CD4-positive, alpha-beta T cell (primary cell): ENCODE results near the gene HOXD11. TPM values are rescaled to one million over a fixed set of nuclear protein-coding genes. Genes with fewer than 3 reads are reported as not detected.

Experiments
- ATAC-seq: fragments of 200-7000 bp; cut with Tn5 transposase; one replicate; pipeline ENCODE4 v1.10.0; 2022; ENCODE audit warnings: mild to moderate bottlenecking; ENCODE audit not compliant: poor library complexity
- CTCF ChIA-PET: fragments of 350-600 bp; sonication (Branson Sonifier 250); formaldehyde crosslinking; loops from one replicate; lab custom pipeline; 2021; ENCODE audit warnings: antibody characterized with exemption, inconsistent platforms; lab: Charles Lee
- POLR2A ChIA-PET: fragments of 350-600 bp; sonication (Branson Sonifier 250); formaldehyde crosslinking; loops from one replicate; lab custom pipeline; 2021; ENCODE audit warnings: antibody characterized with exemption, inconsistent platforms; lab: Charles Lee
- DNase-seq, 14 experiments: peaks; one replicate each; pipeline ENCODE4 v3.0.0-alpha.2; 2013 to 2020; ENCODE audit warnings: mixed read lengths in 2 of 14
- H3K27ac ChIP-seq, 2 donors: one replicate each; pipeline versions ENCODE4 v1.5.1 to v1.7.0; 2013; ENCODE audit warnings: low read length in 2 of 2, low read depth in 1 of 2, mild to moderate bottlenecking in 1 of 2
- H3K27me3 ChIP-seq, 2 experiments: 1 replicate in 1 of 2; 2 replicates in 1 of 2; pipeline versions ENCODE4 v1.6.1 to v1.7.0; 2013; ENCODE audit warnings: low read length in 2 of 2, control low read depth in 1 of 2, mild to moderate bottlenecking in 1 of 2, moderate library complexity in 1 of 2; ENCODE audit not compliant: insufficient read depth in 2 of 2, control insufficient read depth in 1 of 2
- H3K36me3 ChIP-seq: one replicate; pipeline ENCODE4 v1.6.1; 2013; ENCODE audit warnings: low read length, control low read depth; ENCODE audit not compliant: insufficient read depth
- H3K4me1 ChIP-seq: one replicate; pipeline ENCODE4 v1.6.1; 2013; ENCODE audit warnings: low read length, control low read depth; ENCODE audit not compliant: insufficient read depth
- H3K4me3 ChIP-seq: one replicate; pipeline ENCODE4 v1.5.1; 2013; ENCODE audit warnings: mild to moderate bottlenecking, low read length, moderate library complexity
- H3K9me3 ChIP-seq, 2 experiments: 1 replicate in 1 of 2; 2 replicates in 1 of 2; pipeline versions ENCODE4 v1.6.1 to v1.7.0; 2013; ENCODE audit warnings: low read length in 2 of 2, mild to moderate bottlenecking in 2 of 2, control low read depth in 1 of 2, moderate library complexity in 1 of 2; ENCODE audit not compliant: control insufficient read depth in 1 of 2, insufficient read depth in 1 of 2
- H3K27ac Mint-ChIP-seq: one replicate; pipeline ENCODE4 v1.8.0; 2020; ENCODE audit warnings: mixed read lengths
- H3K27me3 Mint-ChIP-seq: one replicate; pipeline ENCODE4 v1.8.0; 2021; ENCODE audit warnings: mixed read lengths
- H3K36me3 Mint-ChIP-seq: one replicate; pipeline ENCODE4 v1.8.0; 2021; ENCODE audit warnings: low read depth, mixed read lengths
- H3K4me1 Mint-ChIP-seq: one replicate; pipeline ENCODE4 v1.8.0; 2021; ENCODE audit warnings: low read depth, mixed read lengths
- H3K4me3 Mint-ChIP-seq: one replicate; pipeline ENCODE4 v1.8.0; 2020; ENCODE audit warnings: mild to moderate bottlenecking, mixed read lengths
- H3K9me3 Mint-ChIP-seq: one replicate; pipeline ENCODE4 v1.8.0; 2020; ENCODE audit warnings: mixed read lengths
- CTCF ChIP-seq: fragments of 200-600 bp; IDR thresholded peaks from one replicate; pipeline ENCODE4 v1.8.0; 2022; ENCODE audit warnings: antibody characterized with exemption, mild to moderate bottlenecking
- intact Hi-C, 2 experiments: fragments of 100-400 bp; cut with DNase I in 1 of 2; cut with micrococcal nuclease in 1 of 2; formaldehyde crosslinking; loops; one replicate each; pipeline versions ENCODE4 v1.15.1 to v1.9.0; 2023 to 2025; cut with DNase I, micrococcal nuclease
- total RNA-seq, 174 experiments: library from RNA in 2 of 174; stranded (reverse) in 2 of 174; gene quantifications; one replicate each; pipeline ENCODE4 v1.2.3 and lab custom pipeline; 2021 to 2026

Gene HOXD11
- total RNA-seq, 2 experiments from 2014 or later: not detected

GRCh38 chr2:176074919-176075425 is 32.1 kb upstream of the HOXD11 start:
- intact Hi-C loops: loop anchor here (5.0 kb wide), 2 partner anchors 37 to 1758 kb away; no protein-coding TSS in a partner anchor
- H3K36me3 Mint-ChIP-seq: peaks cover 14% of the 10 kb centered on the region
- ATAC-seq: no peak
- peaks cover 33 to 40% of the 10 kb centered on the region in 2 experiments for H3K9me3 ChIP-seq
- no peak overlapping the region for H3K4me3 ChIP-seq
- TF ChIP-seq CTCF: no peak
- ChIA-PET CTCF (no interaction called here), POLR2A (no interaction called here)
- H3K27ac ChIP-seq: no peak overlapping the region
- peaks cover 16% of the 10 kb centered on the region for H3K9me3 Mint-ChIP-seq
- H3K27me3 Mint-ChIP-seq: peaks cover 95% of the 10 kb centered on the region
- DNase-seq: no peak
- H3K4me1 ChIP-seq: peaks cover 15% of the 10 kb centered on the region
- no peaks in the 10 kb centered on the region for H3K36me3 ChIP-seq
- H3K4me3 Mint-ChIP-seq: no peak overlapping the region
- no peak overlapping the region for H3K27ac Mint-ChIP-seq
- H3K27me3 ChIP-seq: peaks cover 88 to 95% of the 10 kb centered on the region in 2 experiments
- H3K4me1 Mint-ChIP-seq: peaks cover 13% of the 10 kb centered on the region

- no peaks in the 10 kb centered on the region for H3K36me3 ChIP-seq
- no peak overlapping the region for H3K4me3 Mint-ChIP-seq
- H3K27me3 ChIP-seq: peaks cover 84 to 92% of the 10 kb centered on the region in 2 experiments
- peaks cover 16% of the 10 kb centered on the region for H3K9me3 Mint-ChIP-seq
- peaks cover 13% of the 10 kb centered on the region for H3K4me1 Mint-ChIP-seq
- peaks cover 14% of the 10 kb centered on the region for H3K36me3 Mint-ChIP-seq
- intact Hi-C loops: loop anchor here in 1 of 2 experiments (5.0 kb wide), 1 partner anchor 37 kb away; no protein-coding TSS in a partner anchor
- H3K27ac ChIP-seq: no peak overlapping the region
- H3K9me3 ChIP-seq: peaks cover 37 to 41% of the 10 kb centered on the region in 2 experiments
- H3K4me1 ChIP-seq: peaks cover 16% of the 10 kb centered on the region
- TF ChIP-seq CTCF: no peak
- H3K27me3 Mint-ChIP-seq: peaks cover 90% of the 10 kb centered on the region
- DNase-seq: no peak
- no peak overlapping the region for H3K4me3 ChIP-seq
- H3K27ac Mint-ChIP-seq: no peak overlapping the region
- ATAC-seq: no peak
- ChIA-PET POLR2A (no interaction called here), CTCF (no interaction called here)
These were observed 31.6 kb upstream of the HOXD11 start for GRCh38 chr2:176075481-176075880.

GRCh38 chr2:176076063-176076462 is 31.0 kb upstream of the HOXD11 start:
- CTCF ChIA-PET: no interaction called here

More at GRCh38 chr2:176076063-176076462, 31.0 kb upstream of the HOXD11 start:
- POLR2A ChIA-PET: no interaction called here
- Mint-ChIP-seq H3K9me3 (peaks cover 16% of the 10 kb centered on the region), H3K27me3 (peaks cover 88% of the 10 kb centered on the region), H3K27ac (no peak overlapping the region), H3K36me3 (peaks cover 20% of the 10 kb centered on the region), H3K4me1 (peaks cover 15% of the 10 kb centered on the region), H3K4me3 (no peak overlapping the region)
- Histone ChIP-seq H3K4me1 (peaks cover 22% of the 10 kb centered on the region), H3K36me3 (no peaks in the 10 kb centered on the region), H3K27me3 (peaks cover 84 to 92% of the 10 kb centered on the region in 2 experiments), H3K4me3 (no peak overlapping the region), H3K9me3 (peaks cover 41 to 47% of the 10 kb centered on the region in 2 experiments), H3K27ac (no peak overlapping the region)
- no peak for ATAC-seq
- intact Hi-C loops: loop anchor here in 1 of 2 experiments (5.0 kb wide), 1 partner anchor 36 kb away; no protein-coding TSS in a partner anchor
- TF ChIP-seq CTCF: no peak
- no peak for DNase-seq
